OCI-LY1 (cell line): ENCODE data around the gene NUP214.
"Not testable (repeated sequence)": the region's sequence is repeated elsewhere in the genome, so short reads cannot be mapped to it uniquely, and the experiment has no call there.

Experiments used
- H2AFZ ChIP-seq: fragments of 200-600 bp; sonication (generic), shearing (Covaris generic); 2 replicates; pipeline ENCODE4 v1.6.0; 2014; ENCODE audit warnings: antibody characterized with exemption, mild to moderate bottlenecking, low read length
- H3F3A ChIP-seq: fragments of 200-600 bp; sonication (generic), shearing (Covaris generic); 2 replicates; pipeline ENCODE4 v1.6.0; 2014; ENCODE audit warnings: mild to moderate bottlenecking, antibody characterized with exemption, low read length, moderate library complexity; ENCODE audit not compliant: insufficient read depth
- H3K27ac ChIP-seq: fragments of 200-600 bp; sonication (generic); 2 replicates; pipeline ENCODE4 v1.5.1; 2014; ENCODE audit warnings: low read length, mixed run types, mild to moderate bottlenecking, low read depth; ENCODE audit not compliant: poor library complexity, severe bottlenecking
- H3K27me3 ChIP-seq: fragments of 200-600 bp; sonication (generic); 2 replicates; pipeline ENCODE4 v1.6.0; 2014; ENCODE audit warnings: antibody characterized with exemption, mild to moderate bottlenecking, low read length, moderate library complexity; ENCODE audit not compliant: insufficient read depth
- H3K36me3 ChIP-seq: fragments of 200-600 bp; sonication (generic); 2 replicates; pipeline ENCODE4 v1.6.1; 2014; ENCODE audit warnings: mild to moderate bottlenecking, antibody characterized with exemption, low read length, moderate library complexity, mixed read lengths; ENCODE audit not compliant: insufficient read depth
- H3K4me1 ChIP-seq: fragments of 200-600 bp; sonication (generic); 2 replicates; pipeline ENCODE4 v1.5.1; 2014; ENCODE audit warnings: mild to moderate bottlenecking, low read length, moderate library complexity; ENCODE audit not compliant: insufficient read depth, severe bottlenecking
- H3K4me2 ChIP-seq: fragments of 200-600 bp; sonication (generic), shearing (Covaris generic); 2 replicates; pipeline ENCODE4 v1.6.1; 2014; ENCODE audit warnings: low read length
- H3K4me3 ChIP-seq: fragments of 200-600 bp; sonication (generic); 2 replicates; pipeline ENCODE4 v1.5.1; 2014; ENCODE audit warnings: low read length, low read depth, mild to moderate bottlenecking, mixed read lengths; ENCODE audit not compliant: poor library complexity, severe bottlenecking
- H3K79me2 ChIP-seq: fragments of 200-600 bp; shearing (Covaris generic); 2 replicates; pipeline ENCODE4 v1.6.1; 2016; ENCODE audit warnings: mixed run types, low read length, mixed read lengths; ENCODE audit not compliant: insufficient read depth
- H3K9ac ChIP-seq: fragments of 200-600 bp; sonication (generic), shearing (Covaris generic); 2 replicates; pipeline ENCODE4 v1.6.1; 2014; ENCODE audit warnings: mild to moderate bottlenecking, low read length, mixed read lengths
- H3K9me2 ChIP-seq: fragments of 200-600 bp; sonication (generic), shearing (Covaris generic); 2 replicates; pipeline ENCODE4 v1.6.1; 2014; ENCODE audit warnings: low read depth, mild to moderate bottlenecking, low read length, mixed read lengths
- H3K9me3 ChIP-seq: fragments of 200-600 bp; shearing (Covaris generic); 2 replicates; pipeline ENCODE4 v1.6.1; 2014; ENCODE audit warnings: low read length, mixed read lengths
- H4K20me1 ChIP-seq: fragments of 200-600 bp; sonication (generic), shearing (Covaris generic); 2 replicates; pipeline ENCODE4 v1.6.0; 2016; ENCODE audit warnings: mild to moderate bottlenecking, low read length; ENCODE audit not compliant: insufficient read depth
- EZH2 ChIP-seq: fragments of 200-600 bp; sonication (generic), shearing (Covaris generic); IDR thresholded peaks from 2 replicates; pipeline ENCODE4 v1.8.0; 2017; ENCODE audit warnings: borderline replicate concordance, mixed run types, mild to moderate bottlenecking, antibody characterized with exemption, low read length, moderate library complexity, mixed read lengths
- TF ChIP-seq, protein P1 (sequence below): fragments of 200-600 bp; sonication (generic), shearing (Covaris generic); IDR thresholded peaks from 2 replicates; pipeline ENCODE4 v1.5.1; 2017; ENCODE audit warnings: mild to moderate bottlenecking, antibody characterized with exemption, low read length, moderate library complexity, mixed read lengths

NUP214 gene

GRCh38 chr9:131238402-131239021 lies 113.1 kb downstream of the NUP214 start:
- Histone ChIP-seq H3K27ac (peak overlapping the region; percentile 65), H3K4me3 (peak overlapping the region; percentile 26), H3K9ac (peak overlapping the region; percentile 50), H3K79me2 (no peaks in the 10 kb centered on the region), H3K9me2 (no peaks in the 10 kb centered on the region), H3K27me3 (no peaks in the 10 kb centered on the region), H3K36me3 (peaks cover 12% of the 10 kb centered on the region), H3K9me3 (no peaks in the 10 kb centered on the region), H3K4me1 (peaks cover 15% of the 10 kb centered on the region), H3K4me2 (peak overlapping the region; percentile 59), H2AFZ (peak overlapping the region; percentile 91; the same call in 1 of the 2 replicates), H3F3A (no peaks in the 10 kb centered on the region), H4K20me1 (no peaks in the 10 kb centered on the region)
- TF ChIP-seq EZH2, result no peak
- TF ChIP-seq, protein P1, sequence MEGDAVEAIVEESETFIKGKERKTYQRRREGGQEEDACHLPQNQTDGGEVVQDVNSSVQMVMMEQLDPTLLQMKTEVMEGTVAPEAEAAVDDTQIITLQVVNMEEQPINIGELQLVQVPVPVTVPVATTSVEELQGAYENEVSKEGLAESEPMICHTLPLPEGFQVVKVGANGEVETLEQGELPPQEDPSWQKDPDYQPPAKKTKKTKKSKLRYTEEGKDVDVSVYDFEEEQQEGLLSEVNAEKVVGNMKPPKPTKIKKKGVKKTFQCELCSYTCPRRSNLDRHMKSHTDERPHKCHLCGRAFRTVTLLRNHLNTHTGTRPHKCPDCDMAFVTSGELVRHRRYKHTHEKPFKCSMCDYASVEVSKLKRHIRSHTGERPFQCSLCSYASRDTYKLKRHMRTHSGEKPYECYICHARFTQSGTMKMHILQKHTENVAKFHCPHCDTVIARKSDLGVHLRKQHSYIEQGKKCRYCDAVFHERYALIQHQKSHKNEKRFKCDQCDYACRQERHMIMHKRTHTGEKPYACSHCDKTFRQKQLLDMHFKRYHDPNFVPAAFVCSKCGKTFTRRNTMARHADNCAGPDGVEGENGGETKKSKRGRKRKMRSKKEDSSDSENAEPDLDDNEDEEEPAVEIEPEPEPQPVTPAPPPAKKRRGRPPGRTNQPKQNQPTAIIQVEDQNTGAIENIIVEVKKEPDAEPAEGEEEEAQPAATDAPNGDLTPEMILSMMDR, result no peak

DNA sequence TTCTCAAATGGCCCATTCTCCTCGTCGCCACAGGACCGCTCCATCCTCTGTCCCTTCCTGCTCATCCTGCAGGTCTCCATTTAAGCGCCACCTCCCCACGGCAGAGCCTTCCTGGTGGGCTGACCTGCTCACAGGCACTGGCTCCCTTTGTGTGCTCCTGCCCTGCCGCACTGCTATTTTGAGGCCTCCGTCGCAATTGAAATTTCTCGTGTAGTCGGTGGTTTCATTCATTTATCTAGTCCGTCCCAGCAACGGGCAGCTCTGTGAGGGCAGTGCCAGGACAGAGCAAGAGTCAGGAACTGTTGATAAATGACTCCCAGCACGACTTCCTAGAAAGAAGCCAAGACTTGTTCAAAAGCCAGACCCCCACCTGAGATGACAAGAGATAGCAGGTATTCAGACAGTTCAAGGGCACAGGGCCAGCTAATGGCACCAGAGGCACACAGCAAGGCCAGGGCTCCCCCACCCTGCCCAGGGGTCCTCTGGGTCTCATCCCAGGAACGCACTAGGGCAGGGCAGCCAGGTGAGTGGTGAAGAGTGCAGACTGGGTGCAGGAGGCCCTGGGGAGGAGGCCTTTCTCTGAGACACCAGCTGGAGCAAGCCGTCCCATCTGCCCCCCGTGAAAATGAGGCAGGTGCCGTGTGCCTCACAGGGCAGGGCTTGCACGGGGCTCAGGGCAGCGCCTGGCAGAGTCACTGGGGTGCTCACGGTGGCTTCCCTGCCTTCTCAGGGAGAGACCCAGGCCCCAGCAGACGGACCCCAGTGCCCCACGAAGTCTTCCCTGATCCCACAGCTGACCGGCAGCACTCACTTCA lies 114.0 kb downstream of the NUP214 start:
- H3K9ac ChIP-seq, result no peak overlapping the region

DNA sequence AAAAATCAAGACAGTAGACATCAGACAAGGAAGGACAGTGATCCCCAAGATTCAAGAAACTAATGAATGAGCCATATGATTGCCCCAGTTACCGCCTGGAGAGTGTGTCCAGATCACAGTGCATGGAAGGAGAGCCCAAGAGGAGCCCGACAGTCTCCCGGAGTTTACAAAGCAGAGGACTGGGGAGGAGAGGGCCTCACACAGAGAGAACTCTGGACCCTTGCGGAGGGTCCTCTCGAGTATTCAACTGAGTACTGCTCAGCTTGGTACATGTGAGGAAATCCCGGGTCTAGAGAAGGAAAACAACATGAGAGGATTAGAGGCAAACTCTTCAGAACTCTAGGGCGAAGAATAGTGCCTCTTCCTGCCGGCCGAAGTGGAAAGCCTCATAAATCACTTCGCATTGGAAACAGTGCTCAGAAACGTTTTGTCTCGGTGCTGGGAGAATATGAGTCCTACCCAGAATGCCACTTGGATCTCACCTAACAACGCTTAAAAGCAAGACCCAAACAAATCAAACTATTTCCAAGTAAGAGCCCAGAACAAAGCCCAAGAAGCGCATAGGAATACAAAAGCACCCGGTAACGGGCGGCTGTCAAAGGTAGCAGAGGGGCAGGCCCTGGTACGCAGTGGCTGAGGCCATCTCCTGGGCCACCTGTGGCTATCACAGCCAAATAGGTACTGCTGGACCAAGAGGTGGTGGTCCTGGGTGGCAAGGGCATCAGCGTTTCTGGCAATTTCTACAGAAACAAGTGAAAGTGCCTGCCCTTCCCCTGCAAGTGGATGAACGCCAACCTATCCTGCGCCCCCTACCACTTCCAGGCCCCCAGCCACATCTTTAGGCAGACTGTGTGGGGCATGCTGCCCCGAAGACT lies 114.9 kb downstream of the NUP214 start:
- Histone ChIP-seq H3K9ac (no peak overlapping the region), H3K9me3 (no peaks in the 10 kb centered on the region)
- TF ChIP-seq, protein P1, result no peak
- TF ChIP-seq EZH2, result no peak

More for the DNA sequence above, 114.0 kb downstream of the NUP214 start:
- Histone ChIP-seq H3K9me2 (no peaks in the 10 kb centered on the region), H3K27ac (no peak overlapping the region), H3K36me3 (peaks cover 4% of the 10 kb centered on the region; the same call in 1 of the 2 replicates), H3K4me3 (no peak overlapping the region), H3F3A (no peaks in the 10 kb centered on the region), H4K20me1 (no peaks in the 10 kb centered on the region), H3K4me2 (no peak overlapping the region), H3K79me2 (no peaks in the 10 kb centered on the region), H3K4me1 (peaks cover 15% of the 10 kb centered on the region), H3K9me3 (no peaks in the 10 kb centered on the region), H3K27me3 (no peaks in the 10 kb centered on the region), H2AFZ (no peak overlapping the region)
- TF ChIP-seq, protein P1, result no peak
- no peak for TF ChIP-seq EZH2

DNA sequence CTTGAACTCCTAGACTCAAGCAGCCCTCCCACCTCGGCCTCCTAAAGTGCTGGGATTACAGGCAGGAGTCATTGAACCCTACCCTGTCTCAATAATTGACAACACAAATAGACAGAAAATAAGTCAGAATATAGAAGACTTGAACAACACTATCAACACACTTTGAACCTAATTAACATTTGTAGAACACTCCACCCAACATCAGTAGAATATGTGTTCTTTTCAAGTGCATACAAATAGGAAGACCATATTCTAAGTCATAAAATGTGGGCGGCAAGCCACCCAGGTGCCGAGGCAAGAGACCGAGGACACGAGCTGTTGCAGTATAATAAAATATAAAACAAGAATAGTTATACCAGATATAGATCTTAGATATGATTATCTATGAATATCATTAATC lies 118.9 kb downstream of the NUP214 start:
- not testable (repeated sequence) for H3K27ac ChIP-seq, H3K9me2 ChIP-seq, H3K4me1 ChIP-seq, H3K27me3 ChIP-seq, H3K9ac ChIP-seq, H2AFZ ChIP-seq, H3K9me3 ChIP-seq, H3K4me2 ChIP-seq, H4K20me1 ChIP-seq, H3K4me3 ChIP-seq, H3F3A ChIP-seq, H3K36me3 ChIP-seq, H3K79me2 ChIP-seq

More for the DNA sequence above, 114.9 kb downstream of the NUP214 start:
- H3K36me3 ChIP-seq, result no peaks in the 10 kb centered on the region
- H2AFZ ChIP-seq, result no peak overlapping the region
- no peak overlapping the region for H3K4me3 ChIP-seq
- no peaks in the 10 kb centered on the region for H4K20me1 ChIP-seq
- no peaks in the 10 kb centered on the region for H3K9me2 ChIP-seq
- no peak overlapping the region for H3K4me2 ChIP-seq
- H3K27me3 ChIP-seq, result no peaks in the 10 kb centered on the region
- no peaks in the 10 kb centered on the region for H3K79me2 ChIP-seq
- H3F3A ChIP-seq, result no peaks in the 10 kb centered on the region
- no peak overlapping the region for H3K27ac ChIP-seq
- peaks cover 15% of the 10 kb centered on the region for H3K4me1 ChIP-seq
